ENCODE results near the gene NUP188.

The NUP188 gene

GRCh38 chr9:128908372-128908771, 39.1 kb upstream of the NUP188 start:
- no peak overlapping the region for H3K4me3 ChIP-seq (ENCODE audit: low read length)
- H3K27ac ChIP-seq (ENCODE audit: low read depth, low read length), result no peak overlapping the region
- H3K4me1 ChIP-seq (ENCODE audit: control insufficient read depth, low read length), result no peaks in the 10 kb centered on the region
- no peaks in the 10 kb centered on the region for H3F3A ChIP-seq (ENCODE audit: control insufficient read depth, insufficient read depth)
- peaks cover 30% of the 10 kb centered on the region for H3K36me3 ChIP-seq (ENCODE audit: control insufficient read depth, low read length)
- peaks cover 12% of the 10 kb centered on the region; the same call in 1 of the 2 replicates for H3K79me2 ChIP-seq (ENCODE audit: control insufficient read depth, low read length)
- H3K9me3 ChIP-seq (ENCODE audit: control insufficient read depth, insufficient read depth, low read length), result no peaks in the 10 kb centered on the region
- H3K9me2 ChIP-seq (replicated peaks; ENCODE audit: control insufficient read depth, low read length), result no peaks in the 10 kb centered on the region
- no peak overlapping the region for H3K4me2 ChIP-seq (ENCODE audit: low read length)
- no peaks in the 10 kb centered on the region for H3K27me3 ChIP-seq (ENCODE audit: control insufficient read depth, low read length)
- no peaks in the 10 kb centered on the region for H4K20me1 ChIP-seq (ENCODE audit: control insufficient read depth, insufficient read depth, low read depth, low read length)
- TF ChIP-seq EZH2phosphoT487 (IDR thresholded peaks at IDR 0.05; ENCODE audit: borderline replicate concordance, low read length) (no peak), CTCF (IDR thresholded peaks at IDR 0.05; ENCODE audit: low read depth, low read length, poor library complexity, severe bottlenecking) (no peak)

GRCh38 chr9:128909859-128910258, 37.6 kb upstream of the NUP188 start:
- H3K9me2 ChIP-seq (replicated peaks; ENCODE audit: control insufficient read depth, low read length), result no peaks in the 10 kb centered on the region
- no peaks in the 10 kb centered on the region for H3F3A ChIP-seq (ENCODE audit: control insufficient read depth, insufficient read depth)
- peaks cover 12% of the 10 kb centered on the region; the same call in 1 of the 2 replicates for H3K79me2 ChIP-seq (ENCODE audit: control insufficient read depth, low read length)
- no peaks in the 10 kb centered on the region for H3K27me3 ChIP-seq (ENCODE audit: control insufficient read depth, low read length)
- no peak overlapping the region for H3K27ac ChIP-seq (ENCODE audit: low read depth, low read length)
- peaks cover 30% of the 10 kb centered on the region for H3K36me3 ChIP-seq (ENCODE audit: control insufficient read depth, low read length)
- H3K9me3 ChIP-seq (ENCODE audit: control insufficient read depth, insufficient read depth, low read length), result no peaks in the 10 kb centered on the region
- no peaks in the 10 kb centered on the region for H3K4me1 ChIP-seq (ENCODE audit: control insufficient read depth, low read length)
- no peak overlapping the region for H3K4me3 ChIP-seq (ENCODE audit: low read length)
- no peak for TF ChIP-seq CTCF (IDR thresholded peaks at IDR 0.05; ENCODE audit: low read depth, low read length, poor library complexity, severe bottlenecking)
- no peak for TF ChIP-seq EZH2phosphoT487 (IDR thresholded peaks at IDR 0.05; ENCODE audit: borderline replicate concordance, low read length)
- H3K4me2 ChIP-seq (ENCODE audit: low read length), result no peak overlapping the region
- H4K20me1 ChIP-seq (ENCODE audit: control insufficient read depth, insufficient read depth, low read depth, low read length), result no peaks in the 10 kb centered on the region

GRCh38 chr9:128910906-128911305, 36.6 kb upstream of the NUP188 start:
- H3K27ac ChIP-seq (ENCODE audit: low read depth, low read length), result no peak overlapping the region
- H3K36me3 ChIP-seq (ENCODE audit: control insufficient read depth, low read length), result peaks cover 30% of the 10 kb centered on the region
- no peaks in the 10 kb centered on the region for H3K9me3 ChIP-seq (ENCODE audit: control insufficient read depth, insufficient read depth, low read length)
- H4K20me1 ChIP-seq (ENCODE audit: control insufficient read depth, insufficient read depth, low read depth, low read length), result no peaks in the 10 kb centered on the region
- no peaks in the 10 kb centered on the region for H3K9me2 ChIP-seq (replicated peaks; ENCODE audit: control insufficient read depth, low read length)
- H3K79me2 ChIP-seq (ENCODE audit: control insufficient read depth, low read length), result peaks cover 12% of the 10 kb centered on the region; the same call in 1 of the 2 replicates
- TF ChIP-seq EZH2phosphoT487 (IDR thresholded peaks at IDR 0.05; ENCODE audit: borderline replicate concordance, low read length) (no peak), CTCF (IDR thresholded peaks at IDR 0.05; ENCODE audit: low read depth, low read length, poor library complexity, severe bottlenecking) (no peak)
- H3K4me1 ChIP-seq (ENCODE audit: control insufficient read depth, low read length), result no peaks in the 10 kb centered on the region
- no peaks in the 10 kb centered on the region for H3F3A ChIP-seq (ENCODE audit: control insufficient read depth, insufficient read depth)
- H3K27me3 ChIP-seq (ENCODE audit: control insufficient read depth, low read length), result no peaks in the 10 kb centered on the region
- no peak overlapping the region for H3K4me2 ChIP-seq (ENCODE audit: low read length)
- no peak overlapping the region for H3K4me3 ChIP-seq (ENCODE audit: low read length)

Measured in DOHH2 (cell line).